ENCODE results near the gene WNT8B. TPM values are rescaled to one million over a fixed set of nuclear protein-coding genes. Genes with fewer than 3 reads are reported as not detected.

The WNT8B gene
- not detected for total RNA-seq

- H3K36me3 Mint-ChIP-seq = no peaks in the 10 kb centered on the region
- peaks cover 17 to 33% of the 10 kb centered on the region in 2 donors for H3K27me3 Mint-ChIP-seq
- H3K9me3 Mint-ChIP-seq = no peaks in the 10 kb centered on the region
- no peak for ATAC-seq
- no peak for DNase-seq (ENCODE audit: low spot score)
- no peak within 1 kb of the TSS for H3K27ac Mint-ChIP-seq
- H3K4me1 Mint-ChIP-seq (ENCODE audit: low read depth in 2 of 2) = no peaks in the 10 kb centered on the region
- no peak within 1 kb of the TSS for H3K4me3 Mint-ChIP-seq
These were observed at the start of gene WNT8B for GRCh38 chr10:100462709-100463108. WNT8B (plus strand) TSS chr10:100463009; CDS start chr10:100463169, 160 bp downstream.

- H3K4me1 Mint-ChIP-seq (ENCODE audit: low read depth in 2 of 2) = no peaks in the 10 kb centered on the region
- H3K27ac Mint-ChIP-seq = no peak overlapping the region
- no peak for DNase-seq (ENCODE audit: low spot score)
- no peak overlapping the region for H3K4me3 Mint-ChIP-seq
- no peaks in the 10 kb centered on the region for H3K9me3 Mint-ChIP-seq
- peaks cover 14 to 24% of the 10 kb centered on the region in 2 donors for H3K27me3 Mint-ChIP-seq
- H3K36me3 Mint-ChIP-seq = no peaks in the 10 kb centered on the region
- no peak for ATAC-seq
These were observed 49.6 kb upstream of the WNT8B start for GRCh38 chr10:100413173-100413572.

- H3K9me3 Mint-ChIP-seq = no peaks in the 10 kb centered on the region
- H3K27ac Mint-ChIP-seq = no peak overlapping the region
- DNase-seq (ENCODE audit: low spot score) = no peak
- no peak overlapping the region for H3K4me3 Mint-ChIP-seq
- peaks cover 15 to 26% of the 10 kb centered on the region in 2 donors for H3K27me3 Mint-ChIP-seq
- no peak for ATAC-seq
- no peaks in the 10 kb centered on the region for H3K36me3 Mint-ChIP-seq
- no peaks in the 10 kb centered on the region for H3K4me1 Mint-ChIP-seq (ENCODE audit: low read depth in 2 of 2)
These were observed 42.8 kb upstream of the WNT8B start for GRCh38 chr10:100419911-100420449.

GRCh38 chr10:100427374-100427773 lies 35.4 kb upstream of the WNT8B start:
- H3K27ac Mint-ChIP-seq = no peak overlapping the region
- H3K36me3 Mint-ChIP-seq = no peaks in the 10 kb centered on the region
- peaks cover 12 to 20% of the 10 kb centered on the region in 2 donors for H3K27me3 Mint-ChIP-seq
- ATAC-seq (no peak), DNase-seq (ENCODE audit: low spot score) (no peak)
- H3K4me3 Mint-ChIP-seq = no peak overlapping the region
- no peaks in the 10 kb centered on the region for H3K9me3 Mint-ChIP-seq
- H3K4me1 Mint-ChIP-seq (ENCODE audit: low read depth in 2 of 2) = no peaks in the 10 kb centered on the region

GRCh38 chr10:100433253-100434240 lies 29.3 kb upstream of the WNT8B start:
- peak; percentile 94 to 97 for ATAC-seq
- peak; percentile 90 for DNase-seq (ENCODE audit: low spot score)
- H3K27me3 Mint-ChIP-seq = peaks cover 8% of the 10 kb centered on the region in 2 donors
- H3K36me3 Mint-ChIP-seq = no peaks in the 10 kb centered on the region
- peaks cover 0 to 3% of the 10 kb centered on the region in 2 donors for H3K4me1 Mint-ChIP-seq (ENCODE audit: low read depth in 2 of 2)
- no peak overlapping the region for H3K4me3 Mint-ChIP-seq
- no peak overlapping the region for H3K27ac Mint-ChIP-seq
- H3K9me3 Mint-ChIP-seq = no peaks in the 10 kb centered on the region

- no peak for ATAC-seq
- Mint-ChIP-seq H3K27ac (no peak overlapping the region), H3K4me3 (no peak overlapping the region), H3K4me1 (ENCODE audit: low read depth in 2 of 2) (peaks cover 0 to 3% of the 10 kb centered on the region in 2 donors), H3K9me3 (no peaks in the 10 kb centered on the region), H3K27me3 (peaks cover 8% of the 10 kb centered on the region in 2 donors), H3K36me3 (no peaks in the 10 kb centered on the region)
- DNase-seq (ENCODE audit: low spot score) = no peak
These were observed 26.6 kb upstream of the WNT8B start for GRCh38 chr10:100436255-100436654.

GRCh38 chr10:100438674-100439315 lies 24.0 kb upstream of the WNT8B start:
- DNase-seq (ENCODE audit: low spot score) (no peak), ATAC-seq (no peak)
- no peaks in the 10 kb centered on the region for H3K36me3 Mint-ChIP-seq
- H3K27me3 Mint-ChIP-seq = peaks cover 0 to 5% of the 10 kb centered on the region in 2 donors
- peaks cover 0 to 2% of the 10 kb centered on the region in 2 donors for H3K4me1 Mint-ChIP-seq (ENCODE audit: low read depth in 2 of 2)
- H3K9me3 Mint-ChIP-seq = no peaks in the 10 kb centered on the region
- no peak overlapping the region for H3K27ac Mint-ChIP-seq
- H3K4me3 Mint-ChIP-seq = no peak overlapping the region

GRCh38 chr10:100442548-100442947 lies 20.3 kb upstream of the WNT8B start:
- no peak overlapping the region for H3K27ac Mint-ChIP-seq
- ATAC-seq (no peak), DNase-seq (ENCODE audit: low spot score) (no peak)
- no peaks in the 10 kb centered on the region for H3K4me1 Mint-ChIP-seq (ENCODE audit: low read depth in 2 of 2)
- no peaks in the 10 kb centered on the region for H3K36me3 Mint-ChIP-seq
- H3K9me3 Mint-ChIP-seq = no peaks in the 10 kb centered on the region
- no peak overlapping the region for H3K4me3 Mint-ChIP-seq
- peaks cover 0 to 3% of the 10 kb centered on the region in 2 donors for H3K27me3 Mint-ChIP-seq

GRCh38 chr10:100446130-100446761 lies 16.6 kb upstream of the WNT8B start:
- no peaks in the 10 kb centered on the region for H3K4me1 Mint-ChIP-seq (ENCODE audit: low read depth in 2 of 2)
- H3K9me3 Mint-ChIP-seq = no peaks in the 10 kb centered on the region
- no peak overlapping the region for H3K27ac Mint-ChIP-seq
- DNase-seq (ENCODE audit: low spot score) = no peak
- peaks cover 0 to 6% of the 10 kb centered on the region in 2 donors for H3K27me3 Mint-ChIP-seq
- no peaks in the 10 kb centered on the region for H3K36me3 Mint-ChIP-seq
- no peak for ATAC-seq
- H3K4me3 Mint-ChIP-seq = no peak overlapping the region

GRCh38 chr10:100447663-100448062 lies 15.1 kb upstream of the WNT8B start:
- Mint-ChIP-seq H3K4me3 (no peak overlapping the region), H3K9me3 (no peaks in the 10 kb centered on the region), H3K27me3 (peaks cover 8 to 10% of the 10 kb centered on the region in 2 donors), H3K27ac (no peak overlapping the region), H3K36me3 (no peaks in the 10 kb centered on the region), H3K4me1 (ENCODE audit: low read depth in 2 of 2) (no peaks in the 10 kb centered on the region)
- ATAC-seq = no peak
- DNase-seq (ENCODE audit: low spot score) = no peak

GRCh38 chr10:100448951-100449350 lies 13.9 kb upstream of the WNT8B start:
- Mint-ChIP-seq H3K4me1 (ENCODE audit: low read depth in 2 of 2) (no peaks in the 10 kb centered on the region), H3K36me3 (no peaks in the 10 kb centered on the region)

GRCh38 chr10:100468322-100468721 lies 5.5 kb downstream of the WNT8B start:
- DNase-seq (ENCODE audit: low spot score) = no peak

More at GRCh38 chr10:100448951-100449350, 13.9 kb upstream of the WNT8B start:
- H3K27ac Mint-ChIP-seq = no peak overlapping the region
- no peak overlapping the region for H3K4me3 Mint-ChIP-seq
- no peaks in the 10 kb centered on the region for H3K9me3 Mint-ChIP-seq
- DNase-seq (ENCODE audit: low spot score) (no peak), ATAC-seq (no peak)
- H3K27me3 Mint-ChIP-seq = peaks cover 8 to 10% of the 10 kb centered on the region in 2 donors

GRCh38 chr10:100468978-100469377 lies 6.2 kb downstream of the WNT8B start:
- H3K9me3 Mint-ChIP-seq = no peaks in the 10 kb centered on the region
- H3K27me3 Mint-ChIP-seq = peaks cover 23 to 24% of the 10 kb centered on the region in 2 donors
- H3K4me3 Mint-ChIP-seq = no peak overlapping the region
- no peaks in the 10 kb centered on the region for H3K4me1 Mint-ChIP-seq (ENCODE audit: low read depth in 2 of 2)
- no peak for DNase-seq (ENCODE audit: low spot score)
- ATAC-seq = no peak
- H3K36me3 Mint-ChIP-seq = no peaks in the 10 kb centered on the region
- H3K27ac Mint-ChIP-seq = no peak overlapping the region

More at GRCh38 chr10:100468322-100468721, 5.5 kb downstream of the WNT8B start:
- Mint-ChIP-seq H3K4me3 (no peak overlapping the region), H3K27me3 (peaks cover 23 to 24% of the 10 kb centered on the region in 2 donors), H3K4me1 (ENCODE audit: low read depth in 2 of 2) (no peaks in the 10 kb centered on the region), H3K36me3 (no peaks in the 10 kb centered on the region), H3K27ac (no peak overlapping the region), H3K9me3 (no peaks in the 10 kb centered on the region)
- ATAC-seq = no peak

Measured in natural killer cell treated with Interleukin-12 subunit alpha and Interleukin-12 subunit beta and Interleukin-15 and Interleukin-18, amount 100 ng/mL, for 72 hours (primary cell).